NT2/D1 (cell line): ENCODE measurements around the gene ZNF784.
A peak's percentile ranks its signal among the peaks of the same experiment; 100 is the strongest.

Experiments
- DNase-seq: peaks from one replicate; pipeline ENCODE4 v3.0.0-alpha.2; 2011; ENCODE audit warnings: low read depth, low spot score
- H3K27me3 ChIP-seq: 2 replicates; pipeline ENCODE4 v1.6.0; 2011; ENCODE audit warnings: mild to moderate bottlenecking; ENCODE audit not compliant: insufficient read length, insufficient read depth
- H3K36me3 ChIP-seq: 2 replicates; pipeline ENCODE4 v1.6.1; 2011; ENCODE audit warnings: mild to moderate bottlenecking, low read length, mixed read lengths; ENCODE audit not compliant: insufficient read depth, insufficient read length
- H3K4me1 ChIP-seq: 2 replicates; pipeline ENCODE4 v1.5.1; 2011; ENCODE audit not compliant: insufficient read depth, insufficient read length
- H3K4me3 ChIP-seq: 2 replicates; pipeline ENCODE4 v1.5.1; 2011; ENCODE audit warnings: low read depth; ENCODE audit not compliant: insufficient read length
- H3K9ac ChIP-seq: 2 replicates; pipeline ENCODE4 v1.6.0; 2011; ENCODE audit warnings: low read depth; ENCODE audit not compliant: insufficient read length
- H3K9me3 ChIP-seq: 2 replicates; pipeline ENCODE4 v1.5.1; 2011; ENCODE audit warnings: mild to moderate bottlenecking, low read length; ENCODE audit not compliant: insufficient read depth
- SUZ12 ChIP-seq: IDR thresholded peaks from 2 replicates; pipeline ENCODE4 v1.6.1; 2011; ENCODE audit not compliant: insufficient read length, insufficient read depth; ENCODE audit errors: extremely low read depth
- YY1 ChIP-seq: IDR thresholded peaks from 2 replicates; pipeline ENCODE4 v1.6.1; 2011; ENCODE audit not compliant: insufficient read length, insufficient read depth
- ZNF274 ChIP-seq: IDR thresholded peaks from 2 replicates; pipeline ENCODE4 v1.6.1; 2011; ENCODE audit warnings: mild to moderate bottlenecking, low read depth, low read length

The ZNF784 gene

DNA sequence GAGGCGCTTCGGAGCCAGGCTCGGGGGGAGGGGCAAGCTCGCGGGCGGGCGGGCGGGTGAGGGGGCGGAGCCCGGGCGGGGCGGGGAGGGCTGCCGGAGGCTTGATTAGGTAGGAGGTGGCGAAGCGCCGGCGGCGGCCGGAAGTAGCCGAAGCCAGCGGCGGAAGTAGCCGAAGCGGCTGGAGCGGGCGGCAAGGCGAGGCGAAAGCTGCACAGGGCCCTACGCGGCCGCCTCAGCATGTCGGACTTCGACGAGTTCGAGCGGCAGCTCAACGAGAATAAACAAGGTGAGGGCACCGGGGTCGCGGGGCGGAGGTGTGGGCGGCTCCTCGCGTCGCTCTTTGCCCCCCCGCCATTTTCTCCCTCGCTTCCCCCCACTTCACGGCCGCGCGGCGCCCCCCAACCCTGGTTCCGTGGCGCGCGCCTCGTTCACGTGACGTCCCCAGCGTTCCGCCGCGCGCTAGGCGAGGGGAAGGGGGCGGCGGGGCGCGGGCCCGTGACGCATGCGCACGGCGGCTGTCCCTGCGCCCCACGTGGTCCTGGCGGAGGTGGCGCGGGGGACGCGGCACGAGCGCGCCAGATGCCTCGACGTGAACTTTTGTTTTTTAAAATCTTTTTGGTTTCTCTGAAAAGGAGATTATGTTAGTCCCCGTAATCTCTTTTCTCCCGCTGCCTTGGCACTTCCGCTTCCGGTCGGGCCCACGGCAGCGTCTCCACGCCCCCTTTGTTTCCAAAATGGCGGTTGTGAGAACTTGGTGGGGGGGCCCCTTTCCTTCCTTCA lies 30.7 kb upstream of the ZNF784 start, which contains the start of gene U2AF2:
U2AF2 (plus strand) TSS at position 168 of the 780 bp plus-strand sequence; CDS start at position 238, 70 bp downstream.
- H3K4me3 ChIP-seq: peak within 1 kb of the TSS; percentile 88
- H3K4me1 ChIP-seq: peaks cover 13% of the 10 kb centered on the region
- no peaks in the 10 kb centered on the region for H3K9me3 ChIP-seq
- DNase-seq: peak; percentile 85
- peaks cover 51% of the 10 kb centered on the region for H3K36me3 ChIP-seq
- peak within 1 kb of the TSS; percentile 98 for H3K9ac ChIP-seq
- H3K27me3 ChIP-seq: no peaks in the 10 kb centered on the region
- TF ChIP-seq YY1 (peak; percentile 58), SUZ12 (no peak)

DNA sequence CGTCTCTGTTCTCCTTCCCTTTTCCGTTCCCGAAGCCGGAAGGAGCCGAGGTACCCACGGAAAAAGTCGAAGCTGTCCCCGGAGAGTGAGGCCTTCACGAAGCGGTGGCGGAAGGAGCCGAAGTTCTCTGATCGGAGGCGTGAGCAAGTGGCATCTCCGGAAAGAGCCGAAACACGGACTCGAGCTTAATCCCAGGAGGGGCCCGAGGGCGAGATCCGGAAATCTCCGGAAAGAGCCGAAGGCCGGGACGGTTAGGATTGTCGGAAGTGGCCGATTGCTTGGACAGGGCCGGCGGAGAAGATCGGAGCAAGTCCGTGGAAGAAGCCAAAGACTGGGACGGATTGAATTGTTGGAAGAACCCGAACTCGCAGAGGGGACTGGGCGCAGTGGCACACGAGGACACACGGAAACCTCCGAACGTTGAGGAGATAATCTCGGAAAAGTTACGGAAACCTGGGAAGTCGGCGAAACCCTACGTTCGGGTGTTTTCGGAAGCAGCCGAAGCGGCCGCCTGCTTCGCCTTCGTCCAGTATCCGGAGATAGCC lies 30.0 kb upstream of the ZNF784 start:
- peak; percentile 97 for DNase-seq
- TF ChIP-seq ZNF274: no peak
- no peak for TF ChIP-seq YY1
- TF ChIP-seq SUZ12: no peak
- Histone ChIP-seq H3K9ac (peak overlapping the region; percentile 94), H3K4me1 (peaks cover 13% of the 10 kb centered on the region), H3K36me3 (peaks cover 48% of the 10 kb centered on the region), H3K4me3 (peak overlapping the region; percentile 73), H3K9me3 (no peaks in the 10 kb centered on the region), H3K27me3 (no peaks in the 10 kb centered on the region)

DNA sequence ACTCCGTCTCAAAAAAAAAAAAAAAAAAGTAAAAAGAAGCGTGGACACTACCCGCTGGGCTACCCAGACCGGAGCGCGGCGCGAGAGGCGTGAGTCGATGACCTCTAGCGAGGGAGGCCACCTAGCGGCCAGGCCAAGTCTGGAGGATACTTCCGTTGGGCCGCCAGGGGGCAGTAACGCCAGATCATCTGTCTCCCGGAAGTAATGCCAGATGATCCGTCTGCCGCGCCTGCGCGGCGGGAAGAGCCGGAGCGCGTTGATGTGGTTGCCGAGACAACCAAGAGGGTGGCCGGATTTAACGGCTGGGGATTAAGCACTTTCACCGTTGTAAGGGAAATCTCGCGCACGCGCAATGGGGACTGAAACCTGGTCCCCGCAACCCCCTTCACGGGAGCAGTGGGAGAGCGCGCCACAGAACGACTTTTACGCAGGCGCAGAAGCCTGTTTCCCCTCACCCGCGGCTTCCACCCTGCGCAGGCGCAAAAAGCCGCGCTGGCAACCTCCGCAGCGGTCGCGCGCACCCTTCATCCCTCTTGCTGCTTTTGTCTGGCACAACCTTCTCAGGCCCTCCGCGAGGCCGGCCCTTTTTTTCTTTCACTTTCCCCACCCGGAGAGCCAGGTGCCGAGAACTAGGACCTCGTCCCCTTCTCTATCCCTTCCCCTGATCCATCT lies 29.4 kb upstream of the ZNF784 start:
- H3K27me3 ChIP-seq: no peaks in the 10 kb centered on the region
- peak; percentile 89 for DNase-seq
- H3K4me3 ChIP-seq: peak overlapping the region; percentile 73
- TF ChIP-seq SUZ12 (no peak), ZNF274 (no peak), YY1 (no peak)
- H3K36me3 ChIP-seq: peaks cover 43% of the 10 kb centered on the region
- H3K9ac ChIP-seq: peak overlapping the region; percentile 94
- H3K9me3 ChIP-seq: no peaks in the 10 kb centered on the region
- H3K4me1 ChIP-seq: peaks cover 13% of the 10 kb centered on the region

DNA sequence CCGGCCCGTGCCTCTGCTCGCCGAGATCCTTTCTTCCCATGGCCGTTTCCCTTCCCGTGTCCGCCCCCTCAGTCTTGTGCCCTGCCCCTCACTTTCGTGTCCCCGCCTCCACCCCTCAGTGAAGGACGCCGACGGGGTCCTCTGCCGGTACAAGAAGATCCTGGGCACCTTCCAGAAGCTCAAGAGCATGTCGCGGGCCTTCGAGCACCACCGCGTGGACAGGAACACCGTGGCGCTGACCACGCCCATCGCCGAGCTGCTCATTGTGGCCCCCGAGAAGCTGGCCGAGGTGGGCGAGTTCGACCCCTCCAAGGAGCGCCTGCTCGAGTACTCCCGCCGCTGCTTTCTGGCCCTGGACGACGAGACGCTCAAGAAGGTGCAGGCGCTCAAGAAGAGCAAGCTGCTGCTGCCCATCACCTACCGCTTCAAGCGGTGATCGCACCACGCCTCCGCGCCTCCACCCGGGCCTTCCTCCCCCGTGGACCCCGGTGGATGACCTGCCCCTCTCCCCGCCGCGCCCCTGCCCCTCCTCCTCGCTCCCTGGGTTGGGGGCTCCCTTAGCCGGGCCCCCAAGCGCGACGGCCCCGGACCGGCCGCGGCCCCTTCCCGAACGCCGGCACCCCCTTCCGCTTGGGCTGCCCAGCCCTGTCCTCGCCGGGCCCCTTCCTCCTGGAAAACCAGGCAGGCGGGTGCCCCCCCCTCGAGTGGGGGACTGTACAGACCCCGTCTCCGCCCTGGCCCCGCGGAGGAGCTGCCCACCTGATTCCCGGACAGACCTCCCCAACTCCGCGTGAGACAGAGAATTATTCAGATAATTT lies 28.2 kb upstream of the ZNF784 start:
- TF ChIP-seq YY1: no peak
- no peak for TF ChIP-seq SUZ12
- no peak for TF ChIP-seq ZNF274
- H3K27me3 ChIP-seq: no peaks in the 10 kb centered on the region
- H3K9ac ChIP-seq: peak overlapping the region; percentile 42
- no peak for DNase-seq
- peaks cover 31% of the 10 kb centered on the region for H3K36me3 ChIP-seq
- peaks cover 10% of the 10 kb centered on the region for H3K4me1 ChIP-seq
- no peak overlapping the region for H3K4me3 ChIP-seq
- no peaks in the 10 kb centered on the region for H3K9me3 ChIP-seq

DNA sequence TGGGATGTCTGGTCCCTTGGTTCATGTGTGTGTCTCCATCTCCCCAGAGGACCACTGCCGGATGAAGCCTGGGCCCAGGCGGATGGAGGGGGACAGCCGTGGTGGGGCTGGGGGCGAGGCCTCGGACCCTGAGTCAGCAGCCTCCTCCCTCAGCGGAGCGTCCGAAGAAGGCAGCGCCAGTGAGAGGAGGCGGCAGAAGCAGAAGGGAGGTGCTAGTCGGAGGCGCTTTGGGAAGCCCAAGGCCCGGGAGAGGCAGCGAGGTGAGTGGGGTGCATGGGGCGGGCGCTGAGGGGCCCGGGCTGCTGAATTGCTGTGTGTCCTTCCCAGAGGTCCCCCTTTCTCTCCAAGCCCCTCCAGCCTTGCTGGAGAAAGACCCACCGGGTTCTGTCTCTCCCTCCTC lies 26.9 kb upstream of the ZNF784 start:
- Histone ChIP-seq H3K9me3 (no peaks in the 10 kb centered on the region), H3K4me1 (no peaks in the 10 kb centered on the region), H3K4me3 (no peak overlapping the region), H3K9ac (no peak overlapping the region), H3K36me3 (peaks cover 23% of the 10 kb centered on the region), H3K27me3 (no peaks in the 10 kb centered on the region)
- DNase-seq: no peak
- TF ChIP-seq SUZ12 (no peak), YY1 (no peak), ZNF274 (no peak)

DNA sequence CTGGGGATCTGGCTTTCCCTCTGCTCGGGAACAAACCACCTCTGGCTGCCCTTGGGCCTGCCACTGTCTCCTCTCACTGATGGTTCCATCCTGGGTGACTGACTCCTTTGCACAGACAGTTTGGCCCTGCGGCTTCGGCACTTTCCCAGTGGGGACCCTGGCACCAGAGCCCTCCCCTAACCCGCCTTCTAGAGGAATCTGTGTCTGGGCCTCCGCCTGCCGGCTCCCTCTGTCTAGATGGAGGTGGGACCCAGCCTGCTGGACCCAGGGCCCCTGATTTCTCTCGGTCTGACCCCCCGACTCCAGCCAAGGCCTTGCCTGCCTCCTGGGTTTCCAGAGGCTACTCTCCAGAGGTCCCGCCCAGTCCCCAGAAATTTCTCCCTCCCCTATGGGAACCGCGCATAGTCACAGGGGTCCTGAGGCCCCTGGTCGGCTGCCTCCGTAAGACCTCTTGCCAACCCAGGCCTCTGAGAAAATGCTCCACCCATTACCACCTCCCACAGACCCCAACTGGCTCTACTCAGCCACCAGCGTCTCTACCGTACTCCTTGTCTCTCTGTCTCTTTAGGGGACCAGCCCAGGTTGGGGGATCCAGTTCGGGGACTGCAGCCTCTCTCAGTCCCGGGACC lies 26.4 kb upstream of the ZNF784 start:
- no peak for DNase-seq
- Histone ChIP-seq H3K9ac (no peak overlapping the region), H3K36me3 (peaks cover 19% of the 10 kb centered on the region), H3K27me3 (no peaks in the 10 kb centered on the region), H3K9me3 (no peaks in the 10 kb centered on the region), H3K4me1 (no peaks in the 10 kb centered on the region), H3K4me3 (no peak overlapping the region)
- TF ChIP-seq ZNF274 (no peak), SUZ12 (no peak), YY1 (no peak)
